ENCODE results near the gene SORBS2.

DNA sequence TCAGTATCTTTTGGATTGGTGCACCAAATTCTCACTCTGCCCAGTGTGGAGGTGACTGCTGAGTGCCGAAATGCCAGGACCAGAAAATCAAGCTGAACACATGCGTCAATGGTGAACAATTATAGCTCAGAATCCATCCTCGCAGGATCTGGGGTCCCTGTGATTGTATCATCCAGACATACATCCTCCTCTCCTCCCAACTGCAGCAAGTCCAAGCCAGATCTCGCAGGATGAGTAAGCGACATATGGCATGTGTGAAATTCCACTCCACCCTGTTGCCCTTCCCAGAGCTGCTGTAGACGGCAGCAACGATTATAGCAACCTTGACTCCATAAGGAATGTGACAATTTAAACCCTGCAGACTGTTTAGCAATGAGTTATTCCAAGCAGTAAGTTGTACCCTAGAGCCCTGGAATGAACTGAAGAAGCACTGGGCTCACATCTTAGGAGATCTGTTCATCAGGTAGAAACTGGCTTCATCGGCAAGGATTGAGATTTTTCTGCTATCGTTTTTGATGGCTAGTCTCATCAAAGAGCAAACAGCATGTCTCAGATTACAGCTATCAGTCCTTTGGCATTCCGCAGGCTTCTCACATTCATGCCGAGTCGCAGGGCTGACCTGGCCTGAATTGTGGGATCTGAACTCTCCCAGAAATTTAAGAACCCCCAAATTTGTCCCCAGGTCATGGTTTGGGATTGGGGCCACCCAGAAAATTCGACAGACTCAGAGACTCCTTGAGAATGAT is 35.5 kb upstream of the SORBS2 start:
- no peak for TF ChIP-seq POLR2AphosphoS5 (IDR thresholded peaks at IDR 0.05; ENCODE audit: insufficient read depth in 1 of 2, low read depth in 1 of 2)
- TF ChIP-seq, protein P1, sequence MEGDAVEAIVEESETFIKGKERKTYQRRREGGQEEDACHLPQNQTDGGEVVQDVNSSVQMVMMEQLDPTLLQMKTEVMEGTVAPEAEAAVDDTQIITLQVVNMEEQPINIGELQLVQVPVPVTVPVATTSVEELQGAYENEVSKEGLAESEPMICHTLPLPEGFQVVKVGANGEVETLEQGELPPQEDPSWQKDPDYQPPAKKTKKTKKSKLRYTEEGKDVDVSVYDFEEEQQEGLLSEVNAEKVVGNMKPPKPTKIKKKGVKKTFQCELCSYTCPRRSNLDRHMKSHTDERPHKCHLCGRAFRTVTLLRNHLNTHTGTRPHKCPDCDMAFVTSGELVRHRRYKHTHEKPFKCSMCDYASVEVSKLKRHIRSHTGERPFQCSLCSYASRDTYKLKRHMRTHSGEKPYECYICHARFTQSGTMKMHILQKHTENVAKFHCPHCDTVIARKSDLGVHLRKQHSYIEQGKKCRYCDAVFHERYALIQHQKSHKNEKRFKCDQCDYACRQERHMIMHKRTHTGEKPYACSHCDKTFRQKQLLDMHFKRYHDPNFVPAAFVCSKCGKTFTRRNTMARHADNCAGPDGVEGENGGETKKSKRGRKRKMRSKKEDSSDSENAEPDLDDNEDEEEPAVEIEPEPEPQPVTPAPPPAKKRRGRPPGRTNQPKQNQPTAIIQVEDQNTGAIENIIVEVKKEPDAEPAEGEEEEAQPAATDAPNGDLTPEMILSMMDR (IDR thresholded peaks at IDR 0.05) = no peak
